Stomach smooth muscle (tissue), 2 donors: ENCODE measurements around the gene SLC39A11.

Experiments used
- H3K27ac ChIP-seq: one replicate; pipeline ENCODE4 v1.7.0; 2013; ENCODE audit warnings: mild to moderate bottlenecking, low read length, inconsistent platforms
- H3K27me3 ChIP-seq, 2 donors: one replicate each; pipeline ENCODE4 v1.7.0; 2013; ENCODE audit warnings: low read length in 2 of 2; ENCODE audit not compliant: insufficient read depth in 2 of 2, control insufficient read depth in 1 of 2
- H3K36me3 ChIP-seq, 2 donors: one replicate each; pipeline ENCODE4 v1.7.0; 2013; ENCODE audit warnings: low read length in 2 of 2; ENCODE audit not compliant: control insufficient read depth in 2 of 2, insufficient read depth in 2 of 2
- H3K4me1 ChIP-seq: one replicate; pipeline ENCODE4 v1.7.0; 2013; ENCODE audit warnings: low read length; ENCODE audit not compliant: control insufficient read depth, insufficient read depth
- H3K4me3 ChIP-seq, 2 donors: one replicate each; pipeline ENCODE4 v1.7.0; 2013; ENCODE audit warnings: low read length in 2 of 2
- H3K9ac ChIP-seq, 2 donors: one replicate each; pipeline ENCODE4 v1.7.0; 2013; ENCODE audit warnings: low read length in 2 of 2, mild to moderate bottlenecking in 1 of 2
- H3K9me3 ChIP-seq, 2 donors: one replicate each; pipeline ENCODE4 v1.7.0; 2013; ENCODE audit warnings: low read length in 2 of 2; ENCODE audit not compliant: control insufficient read depth in 2 of 2
- donor health status: healthy.
- donor health status: Pancreatic carcinoma.

SLC39A11 gene

GRCh38 chr17:72853440-72854415, 238.8 kb downstream of the SLC39A11 start:
- H3K4me1 ChIP-seq = no peaks in the 10 kb centered on the region
- H3K27ac ChIP-seq = no peak overlapping the region
- no peaks in the 10 kb centered on the region for H3K36me3 ChIP-seq
- no peaks in the 10 kb centered on the region for H3K27me3 ChIP-seq
- no peak overlapping the region for H3K4me3 ChIP-seq
- no peaks in the 10 kb centered on the region for H3K9me3 ChIP-seq
- H3K9ac ChIP-seq = no peak overlapping the region

GRCh38 chr17:72852277-72852938, 240.1 kb downstream of the SLC39A11 start:
- Histone ChIP-seq H3K4me3 (no peak overlapping the region), H3K9ac (no peak overlapping the region), H3K27ac (no peak overlapping the region), H3K27me3 (no peaks in the 10 kb centered on the region), H3K36me3 (peaks cover 0 to 2% of the 10 kb centered on the region in 2 donors), H3K4me1 (no peaks in the 10 kb centered on the region), H3K9me3 (no peaks in the 10 kb centered on the region)

GRCh38 chr17:72850410-72851118, 241.9 kb downstream of the SLC39A11 start:
- H3K9me3 ChIP-seq = no peaks in the 10 kb centered on the region
- H3K27me3 ChIP-seq = no peaks in the 10 kb centered on the region
- no peak overlapping the region for H3K9ac ChIP-seq
- H3K4me1 ChIP-seq = no peaks in the 10 kb centered on the region
- no peak overlapping the region for H3K4me3 ChIP-seq
- peaks cover 0 to 2% of the 10 kb centered on the region in 2 donors for H3K36me3 ChIP-seq
- no peak overlapping the region for H3K27ac ChIP-seq

GRCh38 chr17:72846399-72846798, 246.1 kb downstream of the SLC39A11 start:
- Histone ChIP-seq H3K4me3 (no peak overlapping the region), H3K9me3 (no peaks in the 10 kb centered on the region), H3K4me1 (no peaks in the 10 kb centered on the region)

GRCh38 chr17:72843591-72843990, 248.9 kb downstream of the SLC39A11 start:
- peaks cover 2 to 4% of the 10 kb centered on the region in 2 donors for H3K36me3 ChIP-seq
- no peak overlapping the region for H3K27ac ChIP-seq
- H3K4me1 ChIP-seq = no peaks in the 10 kb centered on the region
- H3K9me3 ChIP-seq = peaks cover 3 to 5% of the 10 kb centered on the region in 2 donors
- no peak overlapping the region for H3K9ac ChIP-seq
- H3K27me3 ChIP-seq = no peaks in the 10 kb centered on the region
- no peak overlapping the region for H3K4me3 ChIP-seq

More at GRCh38 chr17:72846399-72846798, 246.1 kb downstream of the SLC39A11 start:
- Histone ChIP-seq H3K27me3 (no peaks in the 10 kb centered on the region), H3K9ac (no peak overlapping the region), H3K27ac (no peak overlapping the region), H3K36me3 (peaks cover 2 to 4% of the 10 kb centered on the region in 2 donors)

GRCh38 chr17:72840019-72840418, 252.5 kb downstream of the SLC39A11 start:
- H3K9ac ChIP-seq = no peak overlapping the region
- H3K4me3 ChIP-seq = no peak overlapping the region
- H3K36me3 ChIP-seq = peaks cover 4% of the 10 kb centered on the region in 2 donors
- H3K9me3 ChIP-seq = peaks cover 3 to 5% of the 10 kb centered on the region in 2 donors
- no peak overlapping the region for H3K27ac ChIP-seq
- H3K27me3 ChIP-seq = no peaks in the 10 kb centered on the region
- no peaks in the 10 kb centered on the region for H3K4me1 ChIP-seq

- H3K4me3 ChIP-seq = no peak overlapping the region
- no peak overlapping the region for H3K27ac ChIP-seq
- peaks cover 4% of the 10 kb centered on the region in 2 donors for H3K36me3 ChIP-seq
- H3K9me3 ChIP-seq = peaks cover 3 to 5% of the 10 kb centered on the region in 2 donors
- H3K9ac ChIP-seq = no peak overlapping the region
- H3K27me3 ChIP-seq = no peaks in the 10 kb centered on the region
- no peaks in the 10 kb centered on the region for H3K4me1 ChIP-seq
These were observed 253.3 kb downstream of the SLC39A11 start for GRCh38 chr17:72839131-72839725.

GRCh38 chr17:72838581-72838980, 253.9 kb downstream of the SLC39A11 start:
- H3K4me1 ChIP-seq = no peaks in the 10 kb centered on the region
- peaks cover 3 to 5% of the 10 kb centered on the region in 2 donors for H3K9me3 ChIP-seq
- peaks cover 4% of the 10 kb centered on the region in 2 donors for H3K36me3 ChIP-seq
- no peak overlapping the region for H3K4me3 ChIP-seq
- H3K27ac ChIP-seq = no peak overlapping the region
- H3K27me3 ChIP-seq = no peaks in the 10 kb centered on the region
- H3K9ac ChIP-seq = no peak overlapping the region

GRCh38 chr17:72838068-72838467, 254.4 kb downstream of the SLC39A11 start:
- Histone ChIP-seq H3K27me3 (no peaks in the 10 kb centered on the region), H3K4me1 (no peaks in the 10 kb centered on the region), H3K9me3 (peaks cover 3 to 5% of the 10 kb centered on the region in 2 donors), H3K36me3 (peaks cover 0 to 4% of the 10 kb centered on the region in 2 donors), H3K4me3 (no peak overlapping the region), H3K27ac (no peak overlapping the region), H3K9ac (no peak overlapping the region)

GRCh38 chr17:72837335-72837734, 255.2 kb downstream of the SLC39A11 start:
- Histone ChIP-seq H3K27me3 (no peaks in the 10 kb centered on the region), H3K9ac (no peak overlapping the region), H3K4me1 (no peaks in the 10 kb centered on the region), H3K27ac (no peak overlapping the region), H3K9me3 (peaks cover 3 to 5% of the 10 kb centered on the region in 2 donors), H3K4me3 (no peak overlapping the region), H3K36me3 (peaks cover 0 to 4% of the 10 kb centered on the region in 2 donors)
